ENCODE measurements around the gene CSKMT.
A peak's percentile ranks its signal among the peaks of the same experiment; 100 is the strongest.

The CSKMT gene

GRCh38 chr11:62705880-62706849, 41.1 kb downstream of the CSKMT start:
- TF ChIP-seq, protein P1, sequence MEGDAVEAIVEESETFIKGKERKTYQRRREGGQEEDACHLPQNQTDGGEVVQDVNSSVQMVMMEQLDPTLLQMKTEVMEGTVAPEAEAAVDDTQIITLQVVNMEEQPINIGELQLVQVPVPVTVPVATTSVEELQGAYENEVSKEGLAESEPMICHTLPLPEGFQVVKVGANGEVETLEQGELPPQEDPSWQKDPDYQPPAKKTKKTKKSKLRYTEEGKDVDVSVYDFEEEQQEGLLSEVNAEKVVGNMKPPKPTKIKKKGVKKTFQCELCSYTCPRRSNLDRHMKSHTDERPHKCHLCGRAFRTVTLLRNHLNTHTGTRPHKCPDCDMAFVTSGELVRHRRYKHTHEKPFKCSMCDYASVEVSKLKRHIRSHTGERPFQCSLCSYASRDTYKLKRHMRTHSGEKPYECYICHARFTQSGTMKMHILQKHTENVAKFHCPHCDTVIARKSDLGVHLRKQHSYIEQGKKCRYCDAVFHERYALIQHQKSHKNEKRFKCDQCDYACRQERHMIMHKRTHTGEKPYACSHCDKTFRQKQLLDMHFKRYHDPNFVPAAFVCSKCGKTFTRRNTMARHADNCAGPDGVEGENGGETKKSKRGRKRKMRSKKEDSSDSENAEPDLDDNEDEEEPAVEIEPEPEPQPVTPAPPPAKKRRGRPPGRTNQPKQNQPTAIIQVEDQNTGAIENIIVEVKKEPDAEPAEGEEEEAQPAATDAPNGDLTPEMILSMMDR (IDR thresholded peaks at IDR 0.05; ENCODE audit: low read depth, low read length, poor library complexity, severe bottlenecking): no peak
- TF ChIP-seq EZH2phosphoT487 (IDR thresholded peaks at IDR 0.05; ENCODE audit: borderline replicate concordance, low read length): no peak
- peaks cover 49% of the 10 kb centered on the region for H3K4me1 ChIP-seq (ENCODE audit: control insufficient read depth, low read length)
- H3K36me3 ChIP-seq (ENCODE audit: control insufficient read depth, low read length): peaks cover 46% of the 10 kb centered on the region
- no peaks in the 10 kb centered on the region for H4K20me1 ChIP-seq (ENCODE audit: control insufficient read depth, insufficient read depth, low read depth, low read length)
- no peaks in the 10 kb centered on the region for H3K9me3 ChIP-seq (ENCODE audit: control insufficient read depth, insufficient read depth, low read length)
- H3K27ac ChIP-seq (ENCODE audit: low read depth, low read length): no peak overlapping the region
- peaks cover 20% of the 10 kb centered on the region for H3F3A ChIP-seq (ENCODE audit: control insufficient read depth, insufficient read depth)
- peak overlapping the region; percentile 92 for H3K4me3 ChIP-seq (ENCODE audit: low read length)
- H3K4me2 ChIP-seq (ENCODE audit: low read length): peak overlapping the region; percentile 94
- H3K79me2 ChIP-seq (ENCODE audit: control insufficient read depth, low read length): peaks cover 18% of the 10 kb centered on the region
- H3K27me3 ChIP-seq (ENCODE audit: control insufficient read depth, low read length): no peaks in the 10 kb centered on the region
- no peaks in the 10 kb centered on the region for H3K9me2 ChIP-seq (replicated peaks; ENCODE audit: control insufficient read depth, low read length)

DNA sequence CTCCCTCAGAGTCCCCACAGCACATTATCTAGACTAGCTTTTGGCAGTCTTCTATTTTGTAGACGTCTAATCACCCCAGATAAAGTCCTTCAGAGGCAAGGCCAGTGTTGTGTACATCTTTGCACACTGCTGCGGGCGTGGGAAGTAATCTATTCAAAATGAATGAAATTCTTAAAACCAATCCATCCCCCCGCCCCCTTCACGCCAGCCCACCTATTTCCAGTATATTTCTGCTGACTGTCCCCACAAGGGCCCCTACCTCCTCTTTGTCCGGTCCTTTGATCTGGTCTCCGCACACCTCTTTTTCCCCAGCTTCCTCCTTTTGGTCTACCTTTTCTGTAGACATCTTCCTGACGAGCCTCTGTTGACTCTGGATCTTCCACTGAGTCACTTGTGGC, 41.7 kb downstream of the CSKMT start:
- Histone ChIP-seq H3K4me3 (ENCODE audit: low read length) (peak overlapping the region; percentile 92), H4K20me1 (ENCODE audit: control insufficient read depth, insufficient read depth, low read depth, low read length) (no peaks in the 10 kb centered on the region), H3K27me3 (ENCODE audit: control insufficient read depth, low read length) (no peaks in the 10 kb centered on the region), H3K9me2 (replicated peaks; ENCODE audit: control insufficient read depth, low read length) (no peaks in the 10 kb centered on the region), H3K4me1 (ENCODE audit: control insufficient read depth, low read length) (peaks cover 49% of the 10 kb centered on the region), H3F3A (ENCODE audit: control insufficient read depth, insufficient read depth) (peaks cover 26% of the 10 kb centered on the region), H3K4me2 (ENCODE audit: low read length) (peak overlapping the region; percentile 94), H3K79me2 (ENCODE audit: control insufficient read depth, low read length) (peaks cover 18% of the 10 kb centered on the region), H3K36me3 (ENCODE audit: control insufficient read depth, low read length) (peaks cover 49% of the 10 kb centered on the region), H3K9me3 (ENCODE audit: control insufficient read depth, insufficient read depth, low read length) (no peaks in the 10 kb centered on the region), H3K27ac (ENCODE audit: low read depth, low read length) (no peak overlapping the region)
- TF ChIP-seq, protein P1 (IDR thresholded peaks at IDR 0.05; ENCODE audit: low read depth, low read length, poor library complexity, severe bottlenecking): no peak
- no peak for TF ChIP-seq EZH2phosphoT487 (IDR thresholded peaks at IDR 0.05; ENCODE audit: borderline replicate concordance, low read length)

- H4K20me1 ChIP-seq (ENCODE audit: control insufficient read depth, insufficient read depth, low read depth, low read length): no peaks in the 10 kb centered on the region
- no peak within 1 kb of the TSS for H3K27ac ChIP-seq (ENCODE audit: low read depth, low read length)
- H3K4me3 ChIP-seq (ENCODE audit: low read length): peak within 1 kb of the TSS; percentile 92
- peaks cover 52% of the 10 kb centered on the region for H3K36me3 ChIP-seq (ENCODE audit: control insufficient read depth, low read length)
- H3K9me2 ChIP-seq (replicated peaks; ENCODE audit: control insufficient read depth, low read length): no peaks in the 10 kb centered on the region
- H3K79me2 ChIP-seq (ENCODE audit: control insufficient read depth, low read length): peaks cover 18% of the 10 kb centered on the region
- peak within 1 kb of the TSS; percentile 99 for H3K4me2 ChIP-seq (ENCODE audit: low read length)
- peaks cover 32% of the 10 kb centered on the region for H3F3A ChIP-seq (ENCODE audit: control insufficient read depth, insufficient read depth)
- H3K9me3 ChIP-seq (ENCODE audit: control insufficient read depth, insufficient read depth, low read length): no peaks in the 10 kb centered on the region
- TF ChIP-seq EZH2phosphoT487 (IDR thresholded peaks at IDR 0.05; ENCODE audit: borderline replicate concordance, low read length): no peak
- TF ChIP-seq, protein P1 (IDR thresholded peaks at IDR 0.05; ENCODE audit: low read depth, low read length, poor library complexity, severe bottlenecking): no peak
- no peaks in the 10 kb centered on the region for H3K27me3 ChIP-seq (ENCODE audit: control insufficient read depth, low read length)
- peaks cover 49% of the 10 kb centered on the region for H3K4me1 ChIP-seq (ENCODE audit: control insufficient read depth, low read length)
These were observed 42.3 kb downstream of the CSKMT start, which contains the start of the genes BSCL2 and GNG3 for GRCh38 chr11:62707277-62707861. BSCL2 (minus strand) TSS chr11:62707424; CDS start chr11:62707195, 229 bp downstream. GNG3 (plus strand) TSS chr11:62707676; CDS start chr11:62708296, 620 bp downstream.

Measured in DOHH2 (cell line).